GM04503 (cell line): ENCODE measurements around the gene UBE2E3.
"Not testable (repeated sequence)": the region's sequence is repeated elsewhere in the genome, so short reads cannot be mapped to it uniquely, and the experiment has no call there.

ENCODE experiments used
- DNase-seq: peaks from one replicate; pipeline ENCODE4 v3.0.0-alpha.2; 2012; ENCODE audit warnings: low read depth

The UBE2E3 gene

DNA sequence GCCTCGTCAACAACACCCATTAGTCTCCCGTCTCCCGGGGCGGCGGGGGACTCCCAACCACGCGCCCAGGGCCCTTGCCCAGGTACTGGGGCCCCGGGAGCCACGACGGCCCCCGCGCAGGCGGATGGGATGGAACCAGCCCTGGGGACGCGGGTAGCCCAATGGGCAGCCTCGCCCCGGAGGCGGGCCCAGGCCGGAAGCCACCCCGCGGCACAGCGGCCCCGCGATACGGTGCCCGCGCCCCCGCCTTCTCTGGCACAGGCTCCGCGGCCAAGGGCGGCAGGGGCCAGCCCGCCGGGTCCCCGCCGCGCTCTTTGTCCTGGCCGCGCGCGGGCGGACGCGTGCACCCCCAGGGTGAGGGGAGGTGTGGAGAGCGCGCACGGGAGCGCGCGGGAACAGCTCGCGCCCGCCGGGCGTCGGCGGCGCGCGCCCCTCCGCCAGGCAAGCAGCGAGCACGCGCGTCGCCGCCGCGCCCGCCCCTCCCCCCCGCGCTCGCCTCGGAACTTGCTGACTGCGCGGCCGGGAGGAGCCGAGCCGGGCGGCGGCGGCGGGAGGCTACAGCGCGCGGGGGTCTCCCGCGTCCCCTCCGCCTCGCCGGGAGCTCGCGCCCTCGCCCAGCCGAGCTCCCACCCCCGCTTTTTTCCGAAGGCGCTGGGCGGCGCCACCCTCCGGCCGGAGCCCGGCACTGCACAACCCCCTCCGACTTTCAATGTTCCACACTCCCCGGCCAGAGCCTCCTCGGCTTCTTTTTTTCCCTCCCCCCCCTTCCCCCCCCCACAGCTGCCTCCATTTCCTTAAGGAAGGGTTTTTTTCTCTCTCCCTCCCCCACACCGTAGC is at the start of gene UBE2E3:
TSS of gene UBE2E3 (plus strand) at position 500 of the 837 bp plus-strand sequence. CDS start 1,438 bp downstream, outside the sequence.
- no peak for DNase-seq

DNA sequence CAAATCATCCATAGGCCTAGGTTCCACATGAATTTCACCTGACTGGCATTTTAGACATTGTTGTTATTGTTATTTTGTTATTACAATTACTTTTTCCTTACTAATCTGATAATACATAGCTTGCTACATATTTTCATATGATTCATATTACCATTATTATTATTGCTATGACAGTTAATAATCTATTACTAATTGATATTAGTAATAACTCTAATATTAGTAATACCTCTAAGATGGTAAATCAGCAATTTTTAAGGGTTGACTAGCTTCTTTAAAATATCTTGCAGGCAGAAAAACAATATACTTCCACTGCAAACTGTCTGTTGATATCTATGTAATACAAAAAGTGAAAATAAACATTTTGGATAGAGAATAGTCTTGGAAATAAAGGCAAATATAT is 48.6 kb upstream of the UBE2E3 start:
- DNase-seq: no peak

DNA sequence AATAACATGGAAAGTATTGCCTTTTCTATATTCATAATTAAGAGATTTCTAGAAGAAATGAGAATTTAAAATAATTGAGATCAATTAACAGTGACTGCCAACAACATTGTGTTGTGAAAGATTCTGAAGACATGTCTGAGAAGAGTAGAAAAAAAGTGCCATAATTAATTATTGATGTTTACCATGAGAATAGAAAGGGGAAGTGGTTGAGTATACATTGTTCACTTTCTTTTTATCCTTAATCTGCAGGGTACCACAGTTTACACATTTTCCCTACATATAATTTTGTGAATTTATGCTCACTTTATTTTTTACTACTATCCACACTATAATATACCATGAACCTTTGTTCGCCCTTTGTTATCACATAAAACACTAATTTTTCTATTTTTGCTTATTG is 47.1 kb upstream of the UBE2E3 start:
- no peak for DNase-seq

DNA sequence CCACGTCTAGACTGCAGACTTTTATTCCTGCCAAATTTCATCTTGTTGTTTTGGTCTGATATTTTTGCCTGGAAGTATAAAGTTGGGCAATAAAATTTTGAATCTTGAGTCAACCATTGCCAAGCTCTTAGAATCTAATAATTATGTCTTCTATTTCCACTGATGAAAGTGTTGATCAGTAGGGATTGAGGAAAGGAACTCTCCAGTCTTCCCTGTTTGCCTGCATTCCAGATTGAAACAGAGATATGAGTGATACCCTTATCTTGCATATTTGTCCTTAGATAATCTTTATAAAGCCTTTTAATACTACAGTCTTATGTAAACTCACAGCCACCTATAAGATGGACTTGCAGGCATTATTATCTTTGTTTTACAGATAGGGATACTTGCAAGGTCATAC is 45.5 kb upstream of the UBE2E3 start:
- DNase-seq: no peak

DNA sequence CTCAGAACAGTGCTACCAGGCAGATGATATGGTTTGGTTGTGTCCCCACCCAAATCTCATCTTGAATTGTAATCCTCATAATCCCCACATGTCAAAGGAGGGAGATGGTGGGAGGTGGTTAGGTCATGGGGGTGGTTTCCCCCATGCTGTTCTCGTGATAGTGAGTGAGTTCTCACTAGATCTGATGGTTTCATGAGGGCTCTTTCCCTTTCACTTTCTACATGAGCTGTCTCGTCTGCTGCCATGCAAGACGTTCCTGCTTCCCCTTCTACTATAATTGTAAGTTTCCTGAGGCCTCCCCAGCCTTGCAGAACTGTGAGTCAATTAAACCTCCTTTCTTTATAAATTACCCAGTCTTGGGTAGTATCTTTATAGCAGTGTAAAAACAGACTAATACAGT is 42.9 kb upstream of the UBE2E3 start:
- not testable (repeated sequence) for DNase-seq

DNA sequence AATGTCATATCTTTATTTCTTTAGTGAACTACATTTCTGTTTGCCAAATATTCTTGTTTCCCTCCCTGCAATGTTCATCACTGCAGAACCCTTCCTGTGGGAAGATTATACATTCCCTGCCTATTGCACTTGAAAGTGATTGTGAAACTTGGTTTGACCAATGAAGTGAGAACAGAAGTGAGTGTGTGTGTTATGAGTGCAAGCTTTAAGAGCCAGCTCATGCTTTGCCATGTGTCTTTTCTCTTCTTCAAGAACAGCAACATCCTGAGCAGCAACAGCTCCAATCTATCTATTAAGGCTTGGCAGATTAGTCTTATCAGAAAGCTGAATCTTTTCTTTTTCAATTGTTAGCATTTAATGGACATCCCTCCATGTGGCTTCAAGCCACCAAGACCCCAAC is 42.0 kb upstream of the UBE2E3 start:
- DNase-seq: peak; percentile 32

DNA sequence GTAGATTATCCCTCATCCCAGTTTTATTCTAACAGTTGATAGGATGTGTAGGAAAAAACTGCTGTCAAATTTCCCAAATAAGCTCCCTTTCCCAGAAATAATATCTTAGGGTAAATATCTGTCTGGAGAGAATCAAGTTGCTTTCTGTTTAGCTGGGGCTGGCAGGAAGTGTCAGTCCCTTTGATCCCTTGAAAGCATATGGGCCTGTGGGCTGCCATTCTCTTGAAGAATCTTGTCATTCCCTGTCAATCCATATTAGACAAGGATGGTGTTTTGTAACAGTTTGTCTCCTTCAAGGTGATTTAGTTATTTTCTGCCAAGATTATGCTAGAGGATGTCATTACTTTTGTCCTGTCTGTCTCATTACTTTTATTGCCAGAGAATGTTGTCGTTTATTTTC is 37.1 kb upstream of the UBE2E3 start:
- DNase-seq: no peak

DNA sequence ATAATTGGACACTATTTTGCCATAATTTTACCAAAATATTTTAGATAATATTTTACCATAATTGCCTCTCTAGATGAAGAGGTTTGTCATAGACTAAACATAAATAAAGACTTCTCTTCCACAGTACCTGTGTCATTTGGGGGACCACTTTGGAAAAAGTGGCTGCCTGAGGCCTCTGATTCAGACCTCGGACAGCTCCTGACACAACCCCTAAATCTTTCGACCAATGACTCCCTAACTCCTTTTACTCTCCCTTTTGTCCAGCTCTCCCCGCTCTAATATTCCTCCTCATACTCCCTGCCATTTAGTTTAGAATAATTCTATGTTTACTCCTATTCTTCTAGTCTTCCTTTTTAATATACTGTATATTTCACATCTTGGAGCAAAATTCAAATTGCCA is 36.0 kb upstream of the UBE2E3 start:
- DNase-seq: no peak

DNA sequence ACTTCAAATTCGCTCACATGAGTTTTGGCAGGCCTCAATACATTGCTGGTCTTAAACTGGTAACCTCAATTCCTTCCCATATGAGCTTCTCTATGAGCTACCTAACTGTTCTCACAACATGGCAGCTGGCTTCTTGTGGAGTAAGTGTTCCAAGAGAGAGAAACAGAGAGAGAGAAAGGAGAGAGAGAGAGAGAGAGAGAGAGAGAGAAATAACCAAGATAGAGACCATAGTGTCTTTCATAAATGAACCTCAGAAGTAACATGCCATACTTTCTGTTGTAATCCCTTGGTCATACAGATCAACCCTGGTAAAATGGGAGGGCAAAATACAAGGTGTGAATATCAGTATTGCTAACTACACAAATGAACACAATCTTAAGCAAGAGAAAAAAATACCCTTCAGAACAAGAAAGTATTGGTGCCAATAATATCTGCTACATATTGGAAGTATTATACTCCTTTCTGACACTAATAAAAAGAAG is 33.2 kb upstream of the UBE2E3 start:
- DNase-seq: no peak

DNA sequence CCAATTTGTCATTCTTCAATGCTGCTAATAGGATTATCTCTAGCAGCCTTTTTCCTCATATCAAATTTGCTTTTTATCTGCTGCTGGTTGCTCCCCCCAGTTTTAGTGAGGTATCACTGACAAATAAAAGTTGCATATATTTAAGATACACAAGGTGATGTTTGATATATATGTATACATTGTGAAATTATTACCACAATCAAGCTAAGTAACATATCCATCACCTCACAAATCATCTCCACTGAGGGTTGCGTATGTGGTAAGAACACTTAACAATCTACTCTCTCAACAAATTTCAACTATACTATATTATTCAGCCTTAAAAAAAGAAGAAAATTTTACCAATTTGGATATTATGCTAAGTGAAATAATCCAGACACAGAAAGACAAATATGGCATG is 30.5 kb upstream of the UBE2E3 start:
- no peak for DNase-seq

DNA sequence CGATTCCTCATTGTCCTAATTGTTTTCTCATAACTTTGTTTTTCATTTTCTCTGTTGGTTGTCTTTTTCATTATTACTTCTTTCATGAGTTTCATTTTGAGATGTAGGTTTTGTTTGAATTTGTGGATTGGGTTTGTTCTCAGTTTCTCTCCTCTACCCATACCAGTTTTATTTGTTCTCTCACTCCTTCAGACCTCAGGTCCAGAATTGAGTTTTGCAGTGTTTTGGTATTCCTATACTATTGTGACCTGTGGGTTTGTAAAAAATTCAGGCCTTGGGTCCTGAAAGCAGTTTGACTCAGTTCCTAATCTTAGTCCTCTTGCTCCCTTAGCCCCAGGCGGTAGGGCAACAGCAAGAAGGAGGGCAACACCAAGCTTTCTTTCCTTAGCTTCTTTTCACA is 28.3 kb upstream of the UBE2E3 start:
- DNase-seq: no peak

DNA sequence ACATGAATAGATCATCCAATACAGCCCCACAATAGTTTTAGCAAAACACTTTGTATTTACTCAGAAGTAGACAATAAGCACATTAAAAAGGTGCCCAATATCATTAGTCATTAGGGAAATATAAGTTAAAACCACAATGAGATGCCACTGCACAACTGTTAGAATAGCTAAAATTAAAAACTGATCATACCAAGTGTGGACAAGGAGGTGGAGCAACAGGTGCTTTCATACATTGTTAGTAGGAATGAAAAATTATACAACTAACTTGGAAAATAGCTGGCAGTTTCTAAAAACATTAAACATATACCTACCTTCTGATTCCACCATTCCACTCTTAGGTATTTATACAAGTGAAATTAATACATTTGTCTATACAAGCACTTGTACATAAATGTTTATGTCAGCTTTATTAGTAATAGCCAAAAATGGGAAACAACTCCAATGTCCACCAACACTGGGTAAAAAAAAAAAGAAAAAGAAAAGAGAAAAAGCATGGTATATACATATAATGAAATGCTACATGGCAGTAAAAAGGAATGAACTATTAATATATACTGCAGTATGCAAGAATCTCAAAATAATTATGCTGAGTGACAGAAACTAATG is 27.6 kb upstream of the UBE2E3 start:
- DNase-seq: no peak

DNA sequence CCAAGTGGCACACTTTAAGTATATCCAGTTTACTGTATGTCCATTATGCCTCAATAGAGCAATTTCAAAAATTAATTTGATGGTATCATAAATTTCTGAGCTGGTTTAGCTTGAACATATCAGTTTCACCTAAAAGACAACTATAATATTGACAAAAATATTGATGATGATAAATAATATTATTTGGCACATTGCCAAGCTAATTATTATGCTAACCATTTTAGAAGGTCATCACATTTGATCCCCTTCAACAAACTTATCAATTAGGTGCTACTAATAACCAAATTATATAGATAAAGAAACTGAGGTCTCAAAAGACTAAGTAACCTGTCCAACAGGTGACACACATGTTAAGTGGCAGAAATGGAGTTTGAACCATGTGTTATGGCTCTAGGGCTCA is 26.9 kb upstream of the UBE2E3 start:
- DNase-seq: no peak

DNA sequence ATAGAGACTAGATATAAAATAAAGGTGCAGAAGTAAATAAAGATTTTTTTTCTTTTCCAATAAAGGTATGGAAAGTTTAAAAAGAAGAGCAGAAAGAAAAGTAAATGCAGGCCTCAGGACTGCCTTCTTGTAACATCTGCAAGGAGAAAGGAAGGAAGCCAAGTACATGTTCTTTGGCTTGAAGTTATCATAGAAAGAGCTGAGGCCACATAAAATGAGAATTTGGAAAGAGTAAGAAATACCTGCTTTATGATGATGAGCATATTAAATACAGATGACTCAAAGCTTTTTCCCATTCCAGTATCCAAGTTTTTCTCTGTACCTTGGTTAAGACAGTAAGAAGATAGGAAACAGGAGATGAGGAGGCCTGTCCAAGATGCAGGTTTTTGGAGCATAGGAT is 25.3 kb upstream of the UBE2E3 start:
- no peak for DNase-seq

DNA sequence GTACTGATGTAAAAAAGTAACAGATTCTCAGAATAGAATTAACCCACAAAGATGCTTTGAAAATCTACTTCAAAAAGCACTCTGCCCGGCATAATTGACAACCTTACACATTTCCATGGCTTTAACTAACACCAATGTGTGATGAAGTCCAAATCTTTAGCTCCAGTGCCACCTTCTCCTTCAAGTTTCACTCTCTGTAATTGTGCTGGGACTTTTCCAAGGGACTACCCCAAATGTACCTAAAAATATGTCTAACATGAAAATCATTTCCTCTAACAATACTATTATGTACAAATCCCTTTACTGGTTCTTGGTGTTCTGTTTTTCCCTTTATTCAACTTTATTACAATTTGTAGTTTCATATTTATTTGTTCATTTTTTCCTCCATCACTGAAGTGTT is 20.6 kb upstream of the UBE2E3 start:
- DNase-seq: no peak

DNA sequence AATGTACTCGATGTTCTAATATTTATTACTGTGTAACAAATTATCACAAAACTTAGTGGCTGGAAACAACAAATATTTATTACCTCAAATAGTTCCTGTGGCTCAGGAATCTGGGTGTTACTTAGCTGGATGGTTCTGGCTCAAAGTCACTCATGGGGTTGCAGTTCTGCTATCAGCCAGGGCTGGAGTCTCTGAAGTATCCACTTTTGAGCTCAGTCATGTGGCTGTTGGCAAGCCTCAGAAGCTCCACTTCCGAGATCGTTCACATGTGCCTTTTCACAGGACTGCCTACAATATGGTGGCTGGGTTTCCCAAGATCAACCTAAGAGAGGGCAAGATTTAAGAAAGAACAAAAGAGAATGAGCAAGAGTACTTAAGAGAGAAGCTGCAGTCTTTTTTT is 19.4 kb upstream of the UBE2E3 start:
- DNase-seq: no peak

DNA sequence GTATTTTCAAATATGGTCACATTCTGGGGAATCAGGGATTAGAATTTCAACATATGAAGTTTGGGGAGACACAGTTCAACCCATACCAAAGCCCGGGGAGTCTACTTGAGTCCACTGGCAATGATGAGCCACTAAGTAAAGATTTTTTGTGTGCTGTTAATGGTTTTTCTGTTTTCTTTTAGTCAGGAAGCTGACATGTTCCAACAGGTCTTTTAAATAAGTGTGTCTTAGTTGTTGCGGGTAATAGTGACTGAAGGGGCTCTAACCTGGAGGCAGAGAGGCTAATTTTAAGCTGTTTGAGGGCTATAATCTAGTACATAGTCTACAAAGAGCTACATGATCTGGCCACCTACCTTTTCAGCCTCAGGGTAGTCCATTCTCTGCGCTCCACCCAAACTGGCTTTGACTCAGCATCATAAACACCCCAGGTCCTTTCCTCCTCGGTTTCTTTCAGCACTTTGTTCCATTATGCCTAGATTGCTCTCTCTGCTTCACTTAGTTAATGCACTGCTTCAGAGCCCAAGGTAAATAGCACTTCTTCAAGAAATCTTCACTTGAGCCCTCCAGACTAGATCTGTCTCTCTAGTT is 17.6 kb upstream of the UBE2E3 start:
- no peak for DNase-seq

DNA sequence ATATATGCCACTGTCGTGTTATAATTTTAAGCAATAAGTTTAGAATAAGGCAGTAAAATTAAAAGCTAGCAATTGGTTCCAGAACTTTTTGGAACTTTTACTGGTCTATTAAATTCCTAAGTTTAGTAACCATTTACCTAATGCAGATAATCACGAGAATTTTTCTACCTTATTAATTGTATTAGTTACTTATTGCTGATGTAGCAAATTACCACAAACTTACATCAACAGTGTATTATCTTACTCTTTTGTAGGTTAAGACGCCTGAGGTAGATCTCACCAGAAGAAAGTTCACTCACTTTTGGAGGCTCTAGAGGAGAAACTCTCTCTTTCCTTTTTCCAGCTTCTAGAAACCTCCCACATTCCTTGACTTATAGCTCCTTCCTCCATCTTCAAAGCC is 14.0 kb upstream of the UBE2E3 start:
- DNase-seq: no peak

DNA sequence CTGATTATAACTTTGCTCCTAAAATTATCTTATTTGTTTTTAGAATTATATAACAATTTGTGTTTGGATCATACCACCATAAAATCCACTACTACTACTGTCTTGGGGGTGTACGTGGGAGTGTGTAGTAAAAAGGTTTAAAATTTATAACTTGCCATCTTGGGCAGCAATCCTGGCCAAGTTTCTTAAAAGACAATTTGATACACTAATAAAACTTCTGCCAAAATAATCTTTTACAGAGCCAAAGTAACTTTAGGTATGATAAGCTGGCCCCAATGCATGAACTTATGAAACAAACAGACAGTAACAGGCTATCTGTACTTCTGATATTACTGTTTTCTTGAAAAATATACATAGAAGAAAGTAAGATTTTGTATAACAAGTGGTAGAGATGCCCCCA is 11.3 kb upstream of the UBE2E3 start:
- DNase-seq: no peak

DNA sequence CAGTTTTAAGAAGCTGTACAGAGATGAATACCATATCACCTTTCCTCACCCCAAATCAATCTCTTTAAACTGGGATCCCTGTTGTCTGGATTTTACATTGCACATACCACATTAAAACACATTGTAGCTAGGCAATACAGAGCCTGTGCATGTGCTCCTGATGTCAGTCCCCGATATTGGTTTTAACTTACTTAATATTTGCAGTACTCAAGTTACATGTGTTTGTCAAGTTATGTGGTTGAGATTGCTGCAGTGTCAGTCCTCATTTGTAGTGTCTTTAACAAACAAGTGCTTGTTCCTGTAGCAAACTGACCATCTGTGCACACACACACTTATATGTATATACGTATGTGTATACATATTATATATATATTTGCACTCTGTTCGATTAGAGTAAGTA is 10.4 kb upstream of the UBE2E3 start:
- DNase-seq: no peak

DNA sequence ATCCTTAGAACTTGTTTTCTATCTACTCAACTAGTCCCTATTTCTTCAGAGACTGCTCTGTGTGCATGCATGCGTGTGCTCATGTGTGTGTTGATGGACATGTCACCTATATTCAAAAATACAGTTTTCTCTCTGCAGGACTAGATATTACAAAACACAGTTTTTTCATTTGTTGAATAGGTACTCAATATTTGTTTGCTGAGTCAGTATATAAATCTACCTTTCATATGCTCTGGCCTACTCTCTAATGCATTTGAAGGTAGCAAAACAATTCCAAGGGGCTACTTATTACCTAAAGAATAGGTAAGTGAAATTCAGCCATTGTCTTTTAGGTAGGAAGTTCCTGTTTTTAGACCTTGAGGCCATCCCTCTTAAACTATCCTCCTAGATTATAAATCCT is 8.6 kb upstream of the UBE2E3 start:
- DNase-seq: no peak

DNA sequence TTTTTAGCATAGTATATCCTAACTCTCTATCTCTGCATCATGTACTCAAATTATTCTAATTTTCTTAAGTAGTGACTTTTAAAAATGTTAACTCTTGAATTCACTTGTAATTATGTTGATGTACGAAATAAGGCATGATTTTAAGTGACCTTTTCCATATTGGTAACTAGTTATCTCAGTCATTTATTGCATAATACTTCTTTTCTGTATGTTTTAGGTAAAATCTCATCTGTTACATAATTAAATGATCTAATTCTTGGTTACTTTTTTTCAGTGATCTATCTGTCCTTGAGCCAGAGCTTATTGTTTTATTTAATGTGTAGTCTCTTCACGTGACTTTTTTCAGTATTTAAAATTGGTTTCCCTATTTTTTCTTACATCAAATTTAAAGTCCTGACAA is 4.8 kb upstream of the UBE2E3 start:
- DNase-seq: no peak
